Stimulated activated CD8-positive, alpha-beta memory T cell treated with anti-CD3 and anti-CD28 coated beads, Interleukin-7, amount 100 ng/mL, for 24 hours (primary cell): ENCODE results near the gene TJAP1.
"Not testable (repeated sequence)": the region's sequence is repeated elsewhere in the genome, so short reads cannot be mapped to it uniquely, and the experiment has no call there.

Experiments used
- DNase-seq: peaks from one replicate; pipeline ENCODE4 v3.0.0-alpha.2; 2020; ENCODE audit warnings: low read depth

Gene TJAP1

GRCh38 chr6:43453831-43454230 is 23.5 kb upstream of the TJAP1 start:
- no peak for DNase-seq

- peak; percentile 47 for DNase-seq
Observed at GRCh38 chr6:43454290-43454695, 23.1 kb upstream of the TJAP1 start.

- no peak for DNase-seq
Observed at GRCh38 chr6:43454696-43455530, 22.5 kb upstream of the TJAP1 start.

GRCh38 chr6:43455531-43456428 is 21.6 kb upstream of the TJAP1 start, which contains the start of gene DLK2:
Gene DLK2, minus strand, starts transcription at chr6:43455548. Its CDS starts 723 bp downstream, at chr6:43454825.
- DNase-seq, result peak; percentile 34

GRCh38 chr6:43457643-43458042 is 19.7 kb upstream of the TJAP1 start:
- no peak for DNase-seq

- not testable (repeated sequence) for DNase-seq
Observed at GRCh38 chr6:43458154-43458553, 19.2 kb upstream of the TJAP1 start.

- DNase-seq, result no peak
Observed at GRCh38 chr6:43459535-43459934, 17.8 kb upstream of the TJAP1 start.

GRCh38 chr6:43460032-43460431 is 17.3 kb upstream of the TJAP1 start:
- DNase-seq, result no peak

GRCh38 chr6:43461936-43462335 is 15.4 kb upstream of the TJAP1 start:
- DNase-seq, result no peak

GRCh38 chr6:43464337-43464736 is 13.0 kb upstream of the TJAP1 start:
- DNase-seq, result no peak

- no peak for DNase-seq
Observed at GRCh38 chr6:43465948-43466347, 11.4 kb upstream of the TJAP1 start.

- DNase-seq, result not testable (repeated sequence)
Observed at GRCh38 chr6:43467265-43467664, 10.1 kb upstream of the TJAP1 start.

- DNase-seq, result no peak
Observed at GRCh38 chr6:43467752-43468151, 9.6 kb upstream of the TJAP1 start.

GRCh38 chr6:43468240-43468639 is 9.1 kb upstream of the TJAP1 start:
- DNase-seq, result no peak

GRCh38 chr6:43468748-43469681 is 8.4 kb upstream of the TJAP1 start:
- DNase-seq, result no peak

GRCh38 chr6:43469947-43470346 is 7.4 kb upstream of the TJAP1 start:
- DNase-seq, result no peak

- DNase-seq, result no peak
Observed at GRCh38 chr6:43471399-43471798, 6.0 kb upstream of the TJAP1 start.

GRCh38 chr6:43472515-43472914 is 4.9 kb upstream of the TJAP1 start:
- DNase-seq, result no peak

- DNase-seq, result no peak
Observed at GRCh38 chr6:43475516-43475915, 1.9 kb upstream of the TJAP1 start.

- DNase-seq, result no peak
Observed at GRCh38 chr6:43476746-43477145, 624 bp upstream of the TJAP1 start.

GRCh38 chr6:43478008-43478372 is 620 bp downstream of the TJAP1 start:
- no peak for DNase-seq

- DNase-seq, result no peak
Observed at GRCh38 chr6:43481075-43481474, 3.7 kb downstream of the TJAP1 start.
